ENCODE results near the gene IGF2BP2.

GRCh38 chr3:185865247-185865646, 40.4 kb upstream of the IGF2BP2 start:
- TF ChIP-seq POLR2A (IDR thresholded peaks at IDR 0.05): no peak
- no peak for TF ChIP-seq CTCF (IDR thresholded peaks at IDR 0.05)
- TF ChIP-seq EP300 (IDR thresholded peaks at IDR 0.05): no peak
- no peak for TF ChIP-seq POLR2AphosphoS5 (IDR thresholded peaks at IDR 0.05)
